M059J (cell line): ENCODE data around the gene SZT2. TPM values are rescaled to one million over a fixed set of nuclear protein-coding genes. Genes with fewer than 3 reads are reported as not detected.
"Not testable (repeated sequence)": the region's sequence is repeated elsewhere in the genome, so short reads cannot be mapped to it uniquely, and the experiment has no call there.

Experiments
- DNase-seq: peaks from one replicate; pipeline ENCODE4 v3.0.0-alpha.2; 2012; ENCODE audit warnings: low read depth
- total RNA-seq: library from RNA; depleted of rRNA; stranded (reverse); fragments of >200 nt; shearing (Covaris generic); gene quantifications from 2 replicates; pipeline ENCODE4 v1.2.3, GENCODE V29; 2014

The SZT2 gene
- total RNA-seq, 1 experiment from 2014 or later: 15.2 TPM

DNA sequence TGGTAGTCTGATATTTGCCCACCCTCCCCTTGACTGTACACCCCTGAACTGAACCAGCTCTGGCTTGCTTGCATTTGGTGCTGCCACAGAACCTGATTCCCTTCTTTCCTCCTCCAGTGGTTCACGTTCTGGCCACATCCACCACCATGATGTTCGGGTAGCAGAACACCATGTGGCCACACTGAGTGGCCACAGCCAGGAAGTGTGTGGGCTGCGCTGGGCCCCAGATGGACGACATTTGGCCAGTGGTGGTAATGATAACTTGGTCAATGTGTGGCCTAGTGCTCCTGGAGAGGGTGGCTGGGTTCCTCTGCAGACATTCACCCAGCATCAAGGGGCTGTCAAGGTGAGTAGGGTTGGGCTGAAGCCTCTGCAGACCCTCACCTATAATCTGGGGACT lies 29.1 kb upstream of the SZT2 start:
- DNase-seq: no peak

GRCh38 chr1:43363283-43363934 lies 26.3 kb upstream of the SZT2 start:
- peak; percentile 66 for DNase-seq

GRCh38 chr1:43363935-43364525 lies 25.7 kb upstream of the SZT2 start:
- DNase-seq: no peak

DNA sequence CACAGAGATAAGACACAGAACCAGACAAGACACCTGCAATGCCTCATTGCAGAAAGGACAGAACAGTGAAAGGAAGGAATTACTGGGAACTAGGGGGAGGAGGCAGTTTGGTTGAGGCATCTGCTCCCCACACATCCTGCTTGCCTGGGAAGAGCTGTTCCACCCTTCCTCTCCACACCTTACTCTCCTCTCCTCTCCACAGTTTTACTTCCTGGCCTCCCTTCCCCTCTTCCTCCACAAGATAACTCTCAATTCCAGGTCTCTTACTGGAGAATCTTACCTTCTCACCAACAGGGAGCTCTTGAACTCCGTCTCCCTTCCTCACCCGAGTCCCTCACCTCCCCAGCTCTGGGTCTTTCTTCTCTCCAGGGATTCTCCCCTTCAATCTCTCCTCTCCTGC lies 24.0 kb upstream of the SZT2 start:
- DNase-seq: no peak

- DNase-seq: no peak
Observed at GRCh38 chr1:43366179-43366578, 23.5 kb upstream of the SZT2 start.

- DNase-seq: no peak
Observed at GRCh38 chr1:43366601-43367025, 23.1 kb upstream of the SZT2 start.

- no peak for DNase-seq
Observed at GRCh38 chr1:43367026-43367903, 22.4 kb upstream of the SZT2 start.

- peak; percentile 95 for DNase-seq
Observed at GRCh38 chr1:43367904-43368645, 21.6 kb upstream of the SZT2 start, which contains the start of gene ELOVL1. Gene ELOVL1, minus strand, starts transcription at chr1:43368011. Its CDS starts 2,402 bp downstream, at chr1:43365609.

DNA sequence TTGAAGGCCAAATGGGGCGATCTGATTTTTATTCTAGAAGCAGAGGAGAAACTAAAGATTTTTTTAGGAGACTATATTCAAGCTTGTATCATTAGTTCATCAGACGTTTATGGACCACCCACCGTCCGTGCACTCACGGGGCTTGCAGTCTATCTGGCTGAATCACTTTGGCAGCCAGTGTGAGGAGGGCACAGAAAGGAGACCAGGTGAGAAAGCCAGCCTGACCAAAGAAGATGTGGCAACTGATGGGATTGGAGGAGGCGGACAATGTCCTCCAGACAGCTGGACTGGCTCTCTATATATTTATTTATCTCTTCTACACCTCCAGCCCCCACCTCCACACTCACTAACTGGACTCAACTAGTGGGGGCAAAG lies 21.1 kb upstream of the SZT2 start:
- DNase-seq: no peak

- not testable (repeated sequence) for DNase-seq
Observed at GRCh38 chr1:43369779-43370178, 19.9 kb upstream of the SZT2 start.

- no peak for DNase-seq
Observed at GRCh38 chr1:43370564-43370963, 19.1 kb upstream of the SZT2 start.

DNA sequence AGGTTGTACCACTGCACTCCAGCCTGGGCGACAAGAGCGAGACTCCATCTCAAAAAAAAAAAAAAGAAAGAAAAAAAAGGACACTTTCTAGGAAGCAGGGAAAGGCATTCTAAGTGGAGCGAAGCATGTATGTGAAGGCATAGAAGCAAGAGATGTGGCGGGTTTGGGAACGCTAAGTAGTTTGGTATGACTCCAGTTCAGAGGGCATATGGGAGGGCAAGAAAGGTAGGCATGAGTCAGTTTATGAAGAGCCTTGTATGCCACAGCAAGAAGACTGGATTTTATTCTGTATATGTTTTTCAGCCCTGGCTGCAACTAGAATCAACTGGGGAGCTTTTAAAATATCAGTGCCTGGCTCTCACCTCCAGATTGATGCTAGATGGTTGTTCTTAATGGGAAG lies 17.5 kb upstream of the SZT2 start:
- DNase-seq: peak; percentile 70

DNA sequence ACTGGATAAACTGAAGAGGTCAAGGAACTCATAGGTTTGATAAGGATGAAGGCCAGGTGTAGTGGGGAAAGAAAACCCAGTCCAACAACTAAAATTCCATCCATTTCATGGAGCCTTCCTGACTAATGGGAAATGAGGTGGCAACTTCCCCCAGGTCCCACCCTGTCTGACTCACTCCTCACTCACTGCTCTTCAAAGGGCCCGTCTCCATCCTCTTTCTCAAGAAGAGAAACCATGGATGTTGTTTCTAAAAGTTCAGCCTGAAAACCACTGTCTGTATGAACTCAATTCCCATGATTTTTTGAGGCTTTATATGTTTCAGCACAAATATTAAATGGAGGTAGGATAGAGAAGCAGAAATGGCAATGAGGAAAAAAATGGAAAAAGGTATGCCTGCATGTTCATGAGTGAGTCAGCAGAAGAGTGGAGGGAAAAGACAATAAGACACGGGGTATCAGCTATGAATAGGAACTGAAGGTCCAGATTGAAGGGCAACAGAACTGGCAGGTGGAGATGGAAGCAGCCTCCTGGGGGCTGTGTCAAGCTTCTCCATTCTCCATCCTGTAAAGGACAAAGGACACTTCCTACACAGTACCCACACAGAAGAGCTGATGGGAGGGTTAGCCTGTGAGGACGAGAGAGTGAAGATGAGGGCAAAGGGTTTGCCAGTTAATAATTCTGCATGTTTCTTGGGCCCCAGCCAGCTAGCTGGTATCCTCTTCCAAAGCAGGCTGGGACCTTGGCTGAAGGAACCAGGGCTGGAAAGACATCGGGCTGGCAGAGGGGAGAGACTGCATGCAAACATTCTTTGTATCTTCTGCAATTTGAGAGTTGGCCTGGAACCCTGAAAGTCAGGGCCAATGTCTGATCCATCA lies 16.4 kb upstream of the SZT2 start:
- DNase-seq: peak; percentile 86

GRCh38 chr1:43376723-43377235 lies 12.9 kb upstream of the SZT2 start:
- DNase-seq: no peak

- DNase-seq: no peak
Observed at GRCh38 chr1:43377831-43378230, 11.9 kb upstream of the SZT2 start.

DNA sequence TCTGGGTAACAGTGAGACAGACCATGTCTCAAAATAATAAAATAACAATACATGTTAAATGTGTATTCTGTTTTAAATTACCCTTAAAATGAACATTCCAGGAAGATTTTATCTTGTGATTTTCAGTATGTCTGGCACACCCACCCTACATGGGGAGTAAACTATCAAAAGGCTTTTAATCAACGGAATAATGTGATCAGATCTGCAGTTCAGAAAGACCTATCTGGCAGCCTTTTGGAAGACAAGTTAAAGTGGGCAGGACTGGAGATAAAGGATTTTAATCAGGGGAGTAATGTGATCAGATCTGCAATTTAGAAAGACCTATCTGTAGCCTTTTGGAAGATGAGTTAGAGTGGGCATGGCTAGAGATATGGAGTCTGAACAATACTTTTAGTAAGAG lies 10.2 kb upstream of the SZT2 start:
- no peak for DNase-seq

DNA sequence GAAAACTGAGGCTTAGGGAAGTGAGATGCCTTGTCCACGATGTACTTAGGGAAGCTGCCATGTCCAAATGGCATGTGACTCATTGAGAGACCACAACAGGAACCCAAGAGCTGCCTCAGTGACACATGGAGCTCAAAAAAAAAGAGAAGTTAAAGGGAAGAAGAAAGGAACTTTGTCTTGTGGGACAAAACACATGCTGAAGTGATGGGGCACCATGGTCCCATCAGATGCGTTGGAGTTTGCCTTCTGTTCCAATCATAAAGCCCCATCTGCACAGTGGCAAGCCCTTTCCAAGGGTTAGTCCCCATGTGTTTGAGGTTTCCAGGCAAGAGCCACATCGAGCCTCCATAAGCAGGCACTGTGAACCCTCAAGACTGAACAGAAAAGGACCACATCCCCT lies 8.1 kb upstream of the SZT2 start:
- DNase-seq: peak; percentile 36

- DNase-seq: no peak
Observed at GRCh38 chr1:43382027-43382779, 7.5 kb upstream of the SZT2 start.

DNA sequence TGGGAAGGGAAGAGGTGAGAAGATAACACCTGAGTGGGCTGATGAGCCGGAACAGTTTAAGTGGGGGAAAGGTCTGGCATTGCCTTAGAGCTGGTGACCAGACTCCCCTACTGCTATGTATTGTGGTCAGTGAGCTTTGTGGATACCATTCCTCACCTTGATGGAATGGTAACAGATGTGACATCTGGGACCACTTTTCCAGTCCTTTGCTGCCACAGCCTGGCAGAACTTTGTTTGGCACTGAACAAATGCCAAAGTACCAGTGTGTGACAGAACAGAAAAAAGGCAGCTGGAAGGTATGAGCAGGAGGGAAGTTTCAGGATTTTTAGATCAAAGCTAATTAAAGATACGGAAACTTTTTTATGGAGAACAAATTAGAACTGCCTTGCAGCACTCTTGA lies 6.2 kb upstream of the SZT2 start:
- DNase-seq: peak; percentile 50

DNA sequence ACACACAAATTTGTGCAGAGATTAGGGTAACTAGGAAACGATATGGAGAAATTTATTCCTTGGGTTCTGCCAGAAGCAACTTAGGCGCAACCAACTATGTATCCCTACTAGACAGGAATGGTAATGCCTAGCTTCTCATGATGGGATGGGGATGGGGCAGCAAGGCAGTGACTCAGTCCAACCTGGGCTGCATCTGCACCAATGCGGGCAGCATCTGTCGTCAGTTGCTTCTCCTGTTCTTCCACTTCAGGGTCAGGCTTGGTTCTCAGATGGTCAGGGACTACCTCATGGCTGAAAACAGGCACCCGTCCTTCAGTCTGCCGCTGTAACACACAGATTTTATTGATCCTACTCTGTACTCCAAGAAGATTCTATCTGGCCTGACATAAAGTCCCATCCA lies 3.0 kb upstream of the SZT2 start:
- no peak for DNase-seq
